Stomach smooth muscle (tissue), 2 donors: ENCODE measurements around the gene SYDE2.

Source experiments
- H3K27ac ChIP-seq: one replicate; pipeline ENCODE4 v1.7.0; 2013; ENCODE audit warnings: mild to moderate bottlenecking, low read length, inconsistent platforms
- H3K27me3 ChIP-seq, 2 donors: one replicate each; pipeline ENCODE4 v1.7.0; 2013; ENCODE audit warnings: low read length in 2 of 2; ENCODE audit not compliant: insufficient read depth in 2 of 2, control insufficient read depth in 1 of 2
- H3K36me3 ChIP-seq, 2 donors: one replicate each; pipeline ENCODE4 v1.7.0; 2013; ENCODE audit warnings: low read length in 2 of 2; ENCODE audit not compliant: control insufficient read depth in 2 of 2, insufficient read depth in 2 of 2
- H3K4me1 ChIP-seq: one replicate; pipeline ENCODE4 v1.7.0; 2013; ENCODE audit warnings: low read length; ENCODE audit not compliant: control insufficient read depth, insufficient read depth
- H3K4me3 ChIP-seq, 2 donors: one replicate each; pipeline ENCODE4 v1.7.0; 2013; ENCODE audit warnings: low read length in 2 of 2
- H3K9ac ChIP-seq, 2 donors: one replicate each; pipeline ENCODE4 v1.7.0; 2013; ENCODE audit warnings: low read length in 2 of 2, mild to moderate bottlenecking in 1 of 2
- H3K9me3 ChIP-seq, 2 donors: one replicate each; pipeline ENCODE4 v1.7.0; 2013; ENCODE audit warnings: low read length in 2 of 2; ENCODE audit not compliant: control insufficient read depth in 2 of 2
- donor health status: healthy.
- donor health status: Pancreatic carcinoma.

Gene SYDE2

DNA sequence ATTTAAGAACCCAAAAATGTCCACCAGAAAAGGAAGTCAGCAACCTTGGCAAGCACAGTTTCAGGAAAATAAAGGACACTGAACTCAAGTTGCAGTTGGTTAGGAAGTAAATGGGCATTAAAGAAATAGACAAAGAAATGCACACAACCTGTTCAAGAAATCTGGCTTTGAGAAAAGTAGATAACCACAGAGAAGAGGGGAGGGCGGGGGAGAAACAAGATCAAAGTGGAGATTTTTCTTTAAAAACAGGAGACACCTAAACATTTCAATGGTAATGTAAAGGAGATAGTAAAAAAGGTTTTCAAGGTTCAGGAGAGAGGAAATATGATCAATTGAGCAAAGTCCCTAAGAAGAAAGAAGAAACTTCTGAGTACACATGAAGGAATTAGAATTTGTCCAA is 29.1 kb downstream of the SYDE2 start:
- H3K27ac ChIP-seq, result no peak overlapping the region
- no peak overlapping the region for H3K4me3 ChIP-seq

GRCh38 chr1:85168884-85169283 is 31.9 kb downstream of the SYDE2 start:
- H3K9ac ChIP-seq, result no peak overlapping the region
- no peaks in the 10 kb centered on the region for H3K27me3 ChIP-seq
- no peak overlapping the region for H3K4me3 ChIP-seq
- no peak overlapping the region for H3K27ac ChIP-seq
- H3K4me1 ChIP-seq, result no peaks in the 10 kb centered on the region
- H3K36me3 ChIP-seq, result peaks cover 0 to 16% of the 10 kb centered on the region in 2 donors
- no peaks in the 10 kb centered on the region for H3K9me3 ChIP-seq

More for the DNA sequence above, 29.1 kb downstream of the SYDE2 start:
- Histone ChIP-seq H3K9ac (no peak overlapping the region), H3K27me3 (no peaks in the 10 kb centered on the region), H3K36me3 (peaks cover 0 to 17% of the 10 kb centered on the region in 2 donors), H3K9me3 (no peaks in the 10 kb centered on the region), H3K4me1 (no peaks in the 10 kb centered on the region)

DNA sequence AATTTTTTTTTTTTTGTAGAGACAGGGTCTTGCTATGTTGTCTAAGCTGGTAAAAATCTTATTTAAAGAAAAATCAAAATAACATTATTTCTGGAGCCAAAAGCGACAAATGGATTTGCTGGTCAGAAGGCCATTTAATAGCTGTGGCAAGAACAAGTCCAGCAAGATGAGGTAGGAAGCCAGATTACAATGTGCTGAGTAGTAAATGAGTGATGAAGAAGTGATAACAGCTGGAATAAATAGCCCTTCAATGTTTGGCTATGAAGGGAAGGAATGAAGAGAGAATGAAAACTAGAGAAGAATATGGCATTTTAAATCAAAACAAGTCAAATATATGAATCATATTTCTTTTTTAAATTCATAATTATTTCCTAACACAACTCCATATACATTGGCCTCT is 34.5 kb downstream of the SYDE2 start:
- Histone ChIP-seq H3K4me1 (no peaks in the 10 kb centered on the region), H3K4me3 (no peak overlapping the region), H3K9me3 (no peaks in the 10 kb centered on the region), H3K27ac (no peak overlapping the region), H3K27me3 (no peaks in the 10 kb centered on the region), H3K9ac (no peak overlapping the region), H3K36me3 (peaks cover 0 to 19% of the 10 kb centered on the region in 2 donors)

- no peak overlapping the region for H3K9ac ChIP-seq
- no peaks in the 10 kb centered on the region for H3K27me3 ChIP-seq
- H3K36me3 ChIP-seq, result peaks cover 0 to 6% of the 10 kb centered on the region in 2 donors
- H3K4me1 ChIP-seq, result no peaks in the 10 kb centered on the region
- no peaks in the 10 kb centered on the region for H3K9me3 ChIP-seq
- H3K4me3 ChIP-seq, result no peak overlapping the region
- H3K27ac ChIP-seq, result no peak overlapping the region
These were observed 41.9 kb downstream of the SYDE2 start for GRCh38 chr1:85158910-85159309.

GRCh38 chr1:85157436-85157835 is 43.4 kb downstream of the SYDE2 start:
- H3K4me1 ChIP-seq, result no peaks in the 10 kb centered on the region
- H3K9me3 ChIP-seq, result no peaks in the 10 kb centered on the region
- no peak overlapping the region for H3K9ac ChIP-seq
- H3K27me3 ChIP-seq, result no peaks in the 10 kb centered on the region
- no peak overlapping the region for H3K4me3 ChIP-seq
- peaks cover 0 to 3% of the 10 kb centered on the region in 2 donors for H3K36me3 ChIP-seq
- no peak overlapping the region for H3K27ac ChIP-seq

DNA sequence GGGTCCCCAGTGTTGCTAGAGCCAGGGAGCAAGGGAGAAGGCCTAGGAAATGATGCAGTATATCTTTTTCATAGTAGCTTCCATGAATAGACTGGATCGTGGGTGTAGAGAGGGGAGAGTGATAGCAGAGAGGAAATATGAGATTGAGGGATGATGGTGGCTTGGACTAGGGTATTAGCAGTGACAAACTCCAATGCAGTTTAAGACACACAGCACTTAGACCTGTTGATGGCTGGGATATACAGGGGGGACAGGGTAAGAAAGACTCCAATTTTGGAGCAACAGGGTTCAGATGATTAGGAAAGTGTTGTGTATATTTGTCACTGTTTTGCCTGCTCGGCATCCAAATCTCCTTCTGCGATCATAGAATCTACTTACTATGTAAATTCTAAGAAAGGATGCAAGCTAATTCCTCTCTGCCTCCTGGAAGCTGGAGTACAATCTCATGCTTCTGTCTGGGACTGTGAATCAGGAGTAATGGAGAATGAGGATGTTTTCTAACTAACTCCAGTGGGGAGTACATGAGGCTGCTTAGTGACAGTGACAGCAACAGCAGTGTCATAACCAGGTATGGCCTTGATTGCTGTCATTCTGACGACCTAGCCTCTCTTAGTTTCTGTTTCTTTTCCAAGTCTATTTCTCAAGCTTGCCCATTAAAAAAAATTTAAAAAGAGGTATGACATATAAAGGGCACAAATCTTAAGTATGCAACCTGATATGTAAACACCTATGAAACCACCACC is 47.5 kb downstream of the SYDE2 start:
- Histone ChIP-seq H3K9ac (no peak overlapping the region), H3K27ac (no peak overlapping the region), H3K27me3 (no peaks in the 10 kb centered on the region), H3K9me3 (no peaks in the 10 kb centered on the region), H3K36me3 (no peaks in the 10 kb centered on the region), H3K4me3 (no peak overlapping the region), H3K4me1 (peaks cover 10% of the 10 kb centered on the region)

- H3K4me3 ChIP-seq, result no peak overlapping the region
- no peaks in the 10 kb centered on the region for H3K36me3 ChIP-seq
- no peak overlapping the region for H3K9ac ChIP-seq
- no peak overlapping the region for H3K27ac ChIP-seq
- H3K4me1 ChIP-seq, result peaks cover 10% of the 10 kb centered on the region
- no peaks in the 10 kb centered on the region for H3K9me3 ChIP-seq
- H3K27me3 ChIP-seq, result no peaks in the 10 kb centered on the region
These were observed 49.4 kb downstream of the SYDE2 start for GRCh38 chr1:85151446-85151845.

- Histone ChIP-seq H3K4me3 (no peak overlapping the region), H3K9me3 (no peaks in the 10 kb centered on the region), H3K9ac (no peak overlapping the region), H3K4me1 (peaks cover 10% of the 10 kb centered on the region), H3K27ac (no peak overlapping the region), H3K36me3 (no peaks in the 10 kb centered on the region), H3K27me3 (no peaks in the 10 kb centered on the region)
These were observed 51.0 kb downstream of the SYDE2 start for GRCh38 chr1:85149805-85150204.

GRCh38 chr1:85148524-85149250 is 52.1 kb downstream of the SYDE2 start:
- Histone ChIP-seq H3K36me3 (no peaks in the 10 kb centered on the region), H3K27ac (no peak overlapping the region), H3K9ac (no peak overlapping the region), H3K4me3 (no peak overlapping the region), H3K27me3 (no peaks in the 10 kb centered on the region), H3K4me1 (peaks cover 10% of the 10 kb centered on the region), H3K9me3 (no peaks in the 10 kb centered on the region)

DNA sequence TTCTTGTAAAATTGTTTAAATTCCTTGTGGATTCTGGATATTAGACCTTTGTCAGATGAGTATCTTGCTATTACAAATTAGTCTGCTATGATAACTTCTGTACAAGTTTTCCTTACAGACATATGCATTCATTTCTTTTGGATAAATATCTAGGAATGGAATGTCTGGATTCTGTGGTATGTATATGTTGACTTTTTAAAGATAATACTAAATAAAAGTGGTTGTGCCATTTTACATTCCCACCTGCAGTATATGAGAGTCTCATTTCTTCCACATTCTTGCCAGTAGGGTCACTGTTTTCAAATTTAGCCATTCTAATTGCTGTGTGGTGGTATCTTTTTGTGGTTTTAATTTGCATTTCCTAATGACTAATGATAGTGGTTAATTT is 53.9 kb downstream of the SYDE2 start:
- Histone ChIP-seq H3K4me1 (peaks cover 10% of the 10 kb centered on the region), H3K36me3 (no peaks in the 10 kb centered on the region), H3K9me3 (no peaks in the 10 kb centered on the region), H3K27ac (no peak overlapping the region), H3K4me3 (no peak overlapping the region), H3K9ac (no peak overlapping the region), H3K27me3 (no peaks in the 10 kb centered on the region)
